ENCODE data around the gene SYT7. TPM values are rescaled to one million over a fixed set of nuclear protein-coding genes. Genes with fewer than 3 reads are reported as not detected.
A peak's percentile ranks its signal among the peaks of the same experiment; 100 is the strongest.

Gene SYT7
- total RNA-seq, 1 donor from 2014 or later, result 18.9 TPM

DNA sequence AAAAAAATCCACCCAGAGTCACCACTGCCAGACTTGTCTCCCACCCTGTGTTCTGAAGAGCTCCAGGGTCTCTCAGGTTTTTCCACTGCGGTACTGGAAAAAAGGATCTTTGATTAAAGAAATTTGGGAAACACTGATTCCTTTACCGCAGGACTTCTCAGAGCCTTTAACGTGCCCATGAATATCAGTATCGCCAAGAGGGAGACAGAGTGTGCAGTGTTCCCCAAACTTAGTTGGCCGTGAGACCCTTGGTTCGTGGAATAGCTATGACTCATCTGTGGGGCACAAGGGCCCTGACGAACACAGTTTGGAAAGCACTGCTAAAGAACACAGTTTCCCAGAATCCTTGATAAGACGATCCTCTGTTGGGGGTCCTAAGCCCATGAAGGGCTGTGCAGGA, 31.7 kb downstream of the SYT7 start:
- Histone ChIP-seq H3K36me3 (peaks cover 6% of the 10 kb centered on the region), H3K27ac (replicated peaks) (no peak overlapping the region), H3K4me3 (no peak overlapping the region), H3K4me1 (peaks cover 56% of the 10 kb centered on the region), H3K9me3 (replicated peaks) (no peaks in the 10 kb centered on the region), H3K27me3 (ENCODE audit: low read depth) (no peaks in the 10 kb centered on the region)
- TF ChIP-seq, protein P1, sequence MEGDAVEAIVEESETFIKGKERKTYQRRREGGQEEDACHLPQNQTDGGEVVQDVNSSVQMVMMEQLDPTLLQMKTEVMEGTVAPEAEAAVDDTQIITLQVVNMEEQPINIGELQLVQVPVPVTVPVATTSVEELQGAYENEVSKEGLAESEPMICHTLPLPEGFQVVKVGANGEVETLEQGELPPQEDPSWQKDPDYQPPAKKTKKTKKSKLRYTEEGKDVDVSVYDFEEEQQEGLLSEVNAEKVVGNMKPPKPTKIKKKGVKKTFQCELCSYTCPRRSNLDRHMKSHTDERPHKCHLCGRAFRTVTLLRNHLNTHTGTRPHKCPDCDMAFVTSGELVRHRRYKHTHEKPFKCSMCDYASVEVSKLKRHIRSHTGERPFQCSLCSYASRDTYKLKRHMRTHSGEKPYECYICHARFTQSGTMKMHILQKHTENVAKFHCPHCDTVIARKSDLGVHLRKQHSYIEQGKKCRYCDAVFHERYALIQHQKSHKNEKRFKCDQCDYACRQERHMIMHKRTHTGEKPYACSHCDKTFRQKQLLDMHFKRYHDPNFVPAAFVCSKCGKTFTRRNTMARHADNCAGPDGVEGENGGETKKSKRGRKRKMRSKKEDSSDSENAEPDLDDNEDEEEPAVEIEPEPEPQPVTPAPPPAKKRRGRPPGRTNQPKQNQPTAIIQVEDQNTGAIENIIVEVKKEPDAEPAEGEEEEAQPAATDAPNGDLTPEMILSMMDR (IDR thresholded peaks at IDR 0.05; ENCODE audit: borderline replicate concordance), result no peak
- no peak for DNase-seq
- intact Hi-C loops (cut with micrococcal nuclease), result no loop called here

DNA sequence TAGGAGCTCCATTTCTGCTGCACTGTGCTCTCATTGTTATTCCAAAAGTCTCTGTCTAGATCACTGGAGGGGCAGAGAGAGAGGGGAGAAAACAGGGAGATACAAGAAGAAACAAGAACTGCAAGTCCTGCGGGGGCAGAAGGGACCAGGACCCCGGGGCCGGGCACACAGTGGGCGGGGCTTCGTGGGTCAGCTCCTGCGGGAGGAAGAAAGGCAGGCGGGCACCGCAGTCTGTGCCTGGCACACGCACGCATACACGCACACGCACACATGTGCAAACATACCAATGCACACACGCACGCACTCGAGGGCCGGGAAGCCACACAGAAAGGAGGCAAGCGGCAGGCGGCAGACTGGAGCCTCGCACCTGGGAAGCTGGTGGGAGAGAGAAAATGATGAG, 33.6 kb downstream of the SYT7 start:
- Histone ChIP-seq H3K27ac (replicated peaks) (no peak overlapping the region), H3K36me3 (peaks cover 6% of the 10 kb centered on the region), H3K27me3 (ENCODE audit: low read depth) (no peaks in the 10 kb centered on the region), H3K4me1 (peaks cover 43% of the 10 kb centered on the region), H3K4me3 (no peak overlapping the region), H3K9me3 (replicated peaks) (no peaks in the 10 kb centered on the region)
- intact Hi-C loops (cut with micrococcal nuclease), result no loop called here
- DNase-seq, result no peak
- TF ChIP-seq, protein P1 (IDR thresholded peaks at IDR 0.05; ENCODE audit: borderline replicate concordance), result no peak

DNA sequence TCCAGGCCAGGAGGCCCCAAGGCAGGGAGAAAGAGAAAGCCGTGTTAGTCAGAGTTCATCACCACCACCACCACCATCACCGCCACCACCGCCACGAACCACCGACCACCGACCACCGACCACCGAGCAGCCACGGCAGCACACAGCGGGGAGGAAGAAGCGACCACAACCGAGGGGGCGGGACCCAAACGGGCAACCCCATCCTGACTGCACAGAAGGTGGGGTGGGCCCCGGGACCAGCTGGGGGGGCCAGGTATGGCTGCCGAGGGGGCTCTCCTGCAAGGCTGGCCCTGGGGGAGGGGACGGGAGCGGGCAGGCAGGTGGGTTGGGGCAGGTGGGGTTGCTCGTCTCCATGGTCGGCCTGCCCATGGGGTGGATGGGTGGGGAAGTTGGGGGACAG, 34.2 kb downstream of the SYT7 start:
- Histone ChIP-seq H3K27ac (replicated peaks) (no peak overlapping the region), H3K9me3 (replicated peaks) (no peaks in the 10 kb centered on the region), H3K4me1 (peaks cover 49% of the 10 kb centered on the region), H3K27me3 (ENCODE audit: low read depth) (no peaks in the 10 kb centered on the region), H3K4me3 (no peak overlapping the region), H3K36me3 (peaks cover 6% of the 10 kb centered on the region)
- TF ChIP-seq, protein P1 (IDR thresholded peaks at IDR 0.05; ENCODE audit: borderline replicate concordance), result no peak
- DNase-seq, result no peak
- intact Hi-C loops (cut with micrococcal nuclease), result no loop called here

- H3K27ac ChIP-seq (replicated peaks), result no peak overlapping the region
- peaks cover 47% of the 10 kb centered on the region for H3K4me1 ChIP-seq
- TF ChIP-seq, protein P1 (IDR thresholded peaks at IDR 0.05; ENCODE audit: borderline replicate concordance), result no peak
- no peak for DNase-seq
- H3K9me3 ChIP-seq (replicated peaks), result no peaks in the 10 kb centered on the region
- peaks cover 6% of the 10 kb centered on the region for H3K36me3 ChIP-seq
- no peaks in the 10 kb centered on the region for H3K27me3 ChIP-seq (ENCODE audit: low read depth)
- intact Hi-C loops (cut with micrococcal nuclease), result no loop called here
- H3K4me3 ChIP-seq, result no peak overlapping the region
Observed at GRCh38 chr11:61545921-61546320, 35.0 kb downstream of the SYT7 start.

- H3K27ac ChIP-seq (replicated peaks), result no peak overlapping the region
- H3K36me3 ChIP-seq, result peaks cover 6% of the 10 kb centered on the region
- no peak overlapping the region for H3K4me3 ChIP-seq
- DNase-seq, result no peak
- TF ChIP-seq, protein P1 (IDR thresholded peaks at IDR 0.05; ENCODE audit: borderline replicate concordance), result peak; percentile 21
- intact Hi-C loops (cut with micrococcal nuclease), result no loop called here
- H3K4me1 ChIP-seq, result peaks cover 41% of the 10 kb centered on the region
- no peaks in the 10 kb centered on the region for H3K27me3 ChIP-seq (ENCODE audit: low read depth)
- no peaks in the 10 kb centered on the region for H3K9me3 ChIP-seq (replicated peaks)
Observed at GRCh38 chr11:61545341-61545740, 35.5 kb downstream of the SYT7 start.

DNA sequence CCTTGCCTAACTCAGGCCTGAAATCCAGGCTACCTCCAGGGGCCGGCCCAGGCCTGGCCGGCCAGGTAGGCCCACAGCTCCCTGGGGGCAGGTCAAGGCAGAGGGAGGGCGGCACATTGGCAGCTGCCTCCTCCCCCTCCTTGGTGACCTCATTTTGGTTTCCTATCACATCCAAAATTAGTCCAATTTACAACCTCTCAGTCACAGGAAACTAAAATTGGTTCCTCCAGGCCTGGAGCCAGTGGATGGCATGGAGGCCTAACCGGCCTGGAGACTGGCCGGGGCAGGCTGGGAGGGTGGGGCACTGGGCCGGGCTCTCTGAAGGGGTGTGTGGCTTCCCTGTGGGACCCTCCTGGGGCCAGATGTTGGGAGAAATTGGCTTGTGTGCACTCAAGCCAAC, 36.4 kb downstream of the SYT7 start:
- Histone ChIP-seq H3K36me3 (peaks cover 6% of the 10 kb centered on the region), H3K4me1 (peaks cover 35% of the 10 kb centered on the region), H3K4me3 (no peak overlapping the region), H3K9me3 (replicated peaks) (no peaks in the 10 kb centered on the region), H3K27ac (replicated peaks) (no peak overlapping the region), H3K27me3 (ENCODE audit: low read depth) (no peaks in the 10 kb centered on the region)
- DNase-seq, result no peak
- intact Hi-C loops (cut with micrococcal nuclease), result no loop called here
- TF ChIP-seq, protein P1 (IDR thresholded peaks at IDR 0.05; ENCODE audit: borderline replicate concordance), result no peak

Measured in left ventricle myocardium inferior (tissue), 1 donor.